ENCODE measurements around the gene ACTR1B. TPM values are rescaled to one million over a fixed set of nuclear protein-coding genes. Genes with fewer than 3 reads are reported as not detected.

Gene ACTR1B
- total RNA-seq, 1 donor from 2014 or later = 59.2 TPM

DNA sequence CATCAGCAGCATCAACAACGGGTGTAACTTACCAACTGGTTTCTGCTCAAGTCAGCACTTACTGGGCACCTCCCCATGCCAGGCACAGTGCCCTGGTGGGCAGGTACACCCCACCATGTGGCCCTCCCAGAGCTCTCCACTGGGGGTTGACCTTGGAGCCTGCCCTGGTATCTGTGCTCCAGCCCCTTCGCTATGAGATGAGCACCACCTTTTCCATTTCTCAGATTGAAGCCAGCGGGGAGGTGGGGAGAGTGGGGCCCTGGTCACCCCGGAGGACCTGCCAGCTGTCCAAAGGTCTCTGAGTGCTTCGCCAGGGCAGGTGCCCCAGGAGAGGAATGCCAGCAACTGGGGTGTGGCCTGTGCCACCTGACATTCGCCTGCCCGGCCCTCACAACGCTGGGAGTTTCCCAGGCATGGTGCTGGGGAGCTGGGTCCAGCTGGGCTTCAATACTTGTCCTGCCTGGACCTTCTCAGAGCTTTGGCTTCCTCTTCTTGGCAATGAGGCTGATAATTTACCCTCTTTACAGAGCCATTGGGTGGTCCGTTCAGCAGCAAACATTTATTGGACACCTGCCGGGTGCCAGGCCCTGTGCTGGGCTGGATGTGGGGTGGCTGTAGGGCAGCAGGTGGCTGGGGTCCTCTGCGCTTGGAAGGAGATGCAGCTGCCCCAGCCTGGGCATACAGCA is 43.7 kb upstream of the ACTR1B start:
- DNase-seq (ENCODE audit: low read depth) (no peak), FAIRE-seq (no peak)
- Histone ChIP-seq H3K4me3 (ENCODE audit: low read depth, low read length) (no peak overlapping the region), H3K36me3 (ENCODE audit: control insufficient read depth, insufficient read depth, low read length) (no peaks in the 10 kb centered on the region), H3K27me3 (ENCODE audit: control insufficient read depth, insufficient read depth, low read length) (no peaks in the 10 kb centered on the region)
- TF ChIP-seq, protein P1, sequence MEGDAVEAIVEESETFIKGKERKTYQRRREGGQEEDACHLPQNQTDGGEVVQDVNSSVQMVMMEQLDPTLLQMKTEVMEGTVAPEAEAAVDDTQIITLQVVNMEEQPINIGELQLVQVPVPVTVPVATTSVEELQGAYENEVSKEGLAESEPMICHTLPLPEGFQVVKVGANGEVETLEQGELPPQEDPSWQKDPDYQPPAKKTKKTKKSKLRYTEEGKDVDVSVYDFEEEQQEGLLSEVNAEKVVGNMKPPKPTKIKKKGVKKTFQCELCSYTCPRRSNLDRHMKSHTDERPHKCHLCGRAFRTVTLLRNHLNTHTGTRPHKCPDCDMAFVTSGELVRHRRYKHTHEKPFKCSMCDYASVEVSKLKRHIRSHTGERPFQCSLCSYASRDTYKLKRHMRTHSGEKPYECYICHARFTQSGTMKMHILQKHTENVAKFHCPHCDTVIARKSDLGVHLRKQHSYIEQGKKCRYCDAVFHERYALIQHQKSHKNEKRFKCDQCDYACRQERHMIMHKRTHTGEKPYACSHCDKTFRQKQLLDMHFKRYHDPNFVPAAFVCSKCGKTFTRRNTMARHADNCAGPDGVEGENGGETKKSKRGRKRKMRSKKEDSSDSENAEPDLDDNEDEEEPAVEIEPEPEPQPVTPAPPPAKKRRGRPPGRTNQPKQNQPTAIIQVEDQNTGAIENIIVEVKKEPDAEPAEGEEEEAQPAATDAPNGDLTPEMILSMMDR (IDR thresholded peaks at IDR 0.05; ENCODE audit: insufficient read depth, low read length, severe bottlenecking) = no peak

DNA sequence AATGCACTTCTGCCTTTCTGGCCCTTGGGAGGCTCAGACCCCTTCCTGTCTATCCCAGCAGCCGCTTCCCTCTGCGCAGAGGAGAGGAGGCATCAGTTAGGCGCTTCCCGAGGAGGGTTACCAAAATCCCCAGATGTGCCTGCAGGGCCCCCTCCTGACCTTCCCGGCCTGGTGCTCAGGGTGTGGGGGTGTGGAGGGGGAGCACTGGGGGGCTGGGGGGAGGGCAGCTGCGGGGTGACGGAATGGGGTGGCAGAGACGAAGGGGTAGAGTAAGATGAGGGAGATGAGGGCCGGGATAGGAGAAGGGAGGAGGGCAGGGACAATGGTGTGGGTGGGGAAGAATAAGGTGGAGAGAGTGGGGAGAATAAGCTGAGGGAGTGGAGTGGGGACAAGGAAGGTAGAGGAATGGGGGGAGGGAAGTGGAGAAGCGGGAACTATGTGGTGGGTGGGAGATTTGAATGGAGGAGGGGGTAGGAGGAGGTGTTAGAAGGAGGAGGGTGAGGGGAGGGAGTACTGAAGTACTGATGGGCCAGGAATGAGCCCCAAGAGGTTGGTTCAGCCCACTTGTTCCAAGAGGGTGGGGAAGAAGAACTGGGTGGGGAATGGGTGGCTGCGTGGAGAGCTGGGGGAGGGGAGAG is 43.0 kb upstream of the ACTR1B start:
- Histone ChIP-seq H3K36me3 (ENCODE audit: control insufficient read depth, insufficient read depth, low read length) (no peaks in the 10 kb centered on the region), H3K27me3 (ENCODE audit: control insufficient read depth, insufficient read depth, low read length) (no peaks in the 10 kb centered on the region), H3K4me3 (ENCODE audit: low read depth, low read length) (no peak overlapping the region)
- TF ChIP-seq, protein P1 (IDR thresholded peaks at IDR 0.05; ENCODE audit: insufficient read depth, low read length, severe bottlenecking) = no peak
- DNase-seq (ENCODE audit: low read depth) (no peak), FAIRE-seq (no peak)

DNA sequence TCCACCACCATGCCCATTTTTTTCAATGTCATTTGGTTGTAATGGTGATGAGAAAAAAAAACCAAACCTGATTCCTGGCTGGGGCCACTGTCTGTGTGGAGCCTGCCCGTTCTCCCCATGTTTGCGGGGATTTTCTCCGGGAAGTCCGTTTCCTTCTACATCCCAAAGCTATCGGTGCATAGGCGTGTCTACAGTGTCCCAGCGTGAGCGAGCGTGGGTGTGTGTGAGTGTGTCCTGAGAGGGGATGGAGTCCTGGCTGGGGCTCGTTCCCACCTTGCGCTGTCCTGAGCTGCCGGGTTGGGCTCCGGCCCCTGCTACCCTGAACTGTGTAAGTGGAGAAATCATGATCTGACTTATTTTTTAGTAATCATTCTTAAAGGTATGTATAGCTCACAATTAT is 42.3 kb upstream of the ACTR1B start:
- DNase-seq (ENCODE audit: low read depth) (no peak), FAIRE-seq (no peak)
- TF ChIP-seq, protein P1 (IDR thresholded peaks at IDR 0.05; ENCODE audit: insufficient read depth, low read length, severe bottlenecking) = no peak
- no peaks in the 10 kb centered on the region for H3K36me3 ChIP-seq (ENCODE audit: control insufficient read depth, insufficient read depth, low read length)
- no peak overlapping the region for H3K4me3 ChIP-seq (ENCODE audit: low read depth, low read length)
- no peaks in the 10 kb centered on the region for H3K27me3 ChIP-seq (ENCODE audit: control insufficient read depth, insufficient read depth, low read length)

DNA sequence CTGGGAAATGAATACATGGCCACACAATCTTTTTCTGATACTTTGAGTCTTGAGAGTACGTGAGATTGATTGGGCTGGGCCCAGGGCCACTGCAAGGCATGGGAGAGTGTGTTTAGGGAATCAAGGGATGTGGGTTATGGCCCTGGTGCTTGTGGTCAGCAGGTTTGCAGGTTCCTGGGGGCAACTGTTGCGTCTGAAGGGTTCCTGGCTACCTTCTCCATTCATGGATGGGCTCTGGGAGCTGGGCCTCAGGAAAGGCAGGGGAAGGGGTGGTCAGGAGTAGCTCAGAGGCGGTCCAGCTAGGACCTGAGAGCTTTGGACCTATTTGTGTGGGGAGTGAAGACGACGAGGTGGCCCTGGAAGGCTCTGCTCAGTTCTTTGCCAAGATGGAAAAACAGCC is 41.1 kb upstream of the ACTR1B start:
- no peaks in the 10 kb centered on the region for H3K36me3 ChIP-seq (ENCODE audit: control insufficient read depth, insufficient read depth, low read length)
- DNase-seq (ENCODE audit: low read depth) (no peak), FAIRE-seq (no peak)
- TF ChIP-seq, protein P1 (IDR thresholded peaks at IDR 0.05; ENCODE audit: insufficient read depth, low read length, severe bottlenecking) = no peak
- no peak overlapping the region for H3K4me3 ChIP-seq (ENCODE audit: low read depth, low read length)
- no peaks in the 10 kb centered on the region for H3K27me3 ChIP-seq (ENCODE audit: control insufficient read depth, insufficient read depth, low read length)

DNA sequence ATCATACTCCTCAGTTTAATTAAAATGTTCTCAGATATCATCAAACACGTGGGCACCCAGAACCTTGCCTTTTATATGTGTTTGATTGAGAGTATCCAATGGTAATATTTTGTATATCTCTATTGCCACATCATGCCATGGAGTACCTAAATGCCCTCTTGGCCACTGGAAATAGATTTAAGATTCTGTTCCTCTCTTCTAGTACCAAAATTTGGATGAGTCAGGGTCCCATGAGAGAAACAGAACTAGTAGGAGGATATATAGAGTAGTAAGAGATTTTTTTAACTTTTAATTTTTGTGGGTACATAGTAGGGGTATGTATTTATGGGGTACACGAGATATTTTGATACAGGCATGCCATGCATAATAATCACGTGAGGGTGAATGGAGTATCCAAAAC is 39.9 kb upstream of the ACTR1B start:
- H3K36me3 ChIP-seq (ENCODE audit: control insufficient read depth, insufficient read depth, low read length) = no peaks in the 10 kb centered on the region
- TF ChIP-seq, protein P1 (IDR thresholded peaks at IDR 0.05; ENCODE audit: insufficient read depth, low read length, severe bottlenecking) = no peak
- FAIRE-seq = no peak
- no peaks in the 10 kb centered on the region for H3K27me3 ChIP-seq (ENCODE audit: control insufficient read depth, insufficient read depth, low read length)
- DNase-seq (ENCODE audit: low read depth) = no peak
- H3K4me3 ChIP-seq (ENCODE audit: low read depth, low read length) = no peak overlapping the region

Measured in bronchial epithelial cell (primary cell).